ENCODE measurements around the gene TNFRSF17.

GRCh38 chr16:11980136-11980844 lies 15.3 kb downstream of the TNFRSF17 start:
- no peak for TF ChIP-seq KDM1A (CRISPR knock-in tag; IDR thresholded peaks at IDR 0.05)
- no peak for TF ChIP-seq SIN3A (IDR thresholded peaks at IDR 0.05; ENCODE audit: borderline replicate concordance, low read depth, low read length)
- TF ChIP-seq STAG1 (CRISPR knock-in tag; IDR thresholded peaks at IDR 0.05) = no peak
- no peak for TF ChIP-seq NFRKB (IDR thresholded peaks at IDR 0.05)

Data from HepG2 (cell line).